HG03558 (cell line): ENCODE measurements around the gene METTL24.
"Not testable (repeated sequence)": the region's sequence is repeated elsewhere in the genome, so short reads cannot be mapped to it uniquely, and the experiment has no call there.

ENCODE experiments used
- ATAC-seq: cut with Tn5 transposase; IDR thresholded peaks from one replicate; pipeline ENCODE4 v1.9.1; 2021; ENCODE audit warnings: moderate number of reproducible peaks; ENCODE audit not compliant: unreplicated experiment; ENCODE audit errors: extremely low read depth

METTL24 gene

GRCh38 chr6:110319381-110319780 is 38.8 kb downstream of the METTL24 start:
- no peak for ATAC-seq

GRCh38 chr6:110318971-110319370 is 39.2 kb downstream of the METTL24 start:
- no peak for ATAC-seq

GRCh38 chr6:110317646-110318045 is 40.5 kb downstream of the METTL24 start:
- no peak for ATAC-seq

DNA sequence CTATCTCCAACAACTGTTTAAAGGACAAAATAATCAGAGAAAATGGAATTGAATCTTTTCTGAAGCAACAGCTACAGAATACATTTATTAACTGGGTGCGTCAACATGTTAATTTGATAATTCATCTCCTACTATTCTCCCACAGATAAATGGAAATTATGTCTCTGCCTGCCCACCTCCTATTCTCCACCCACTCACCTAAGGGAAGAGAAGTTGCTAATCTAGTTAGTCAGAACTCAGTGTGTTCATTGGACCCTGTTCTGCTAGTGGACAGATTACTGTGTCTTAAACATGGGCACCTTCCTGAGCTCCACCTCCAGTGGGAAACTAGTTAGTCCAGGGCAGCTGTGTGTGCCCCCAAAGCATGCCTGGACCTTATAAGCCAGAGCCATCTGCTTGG is 41.0 kb downstream of the METTL24 start:
- ATAC-seq, result no peak

- no peak for ATAC-seq
Measured at GRCh38 chr6:110315869-110316398, 42.2 kb downstream of the METTL24 start.

DNA sequence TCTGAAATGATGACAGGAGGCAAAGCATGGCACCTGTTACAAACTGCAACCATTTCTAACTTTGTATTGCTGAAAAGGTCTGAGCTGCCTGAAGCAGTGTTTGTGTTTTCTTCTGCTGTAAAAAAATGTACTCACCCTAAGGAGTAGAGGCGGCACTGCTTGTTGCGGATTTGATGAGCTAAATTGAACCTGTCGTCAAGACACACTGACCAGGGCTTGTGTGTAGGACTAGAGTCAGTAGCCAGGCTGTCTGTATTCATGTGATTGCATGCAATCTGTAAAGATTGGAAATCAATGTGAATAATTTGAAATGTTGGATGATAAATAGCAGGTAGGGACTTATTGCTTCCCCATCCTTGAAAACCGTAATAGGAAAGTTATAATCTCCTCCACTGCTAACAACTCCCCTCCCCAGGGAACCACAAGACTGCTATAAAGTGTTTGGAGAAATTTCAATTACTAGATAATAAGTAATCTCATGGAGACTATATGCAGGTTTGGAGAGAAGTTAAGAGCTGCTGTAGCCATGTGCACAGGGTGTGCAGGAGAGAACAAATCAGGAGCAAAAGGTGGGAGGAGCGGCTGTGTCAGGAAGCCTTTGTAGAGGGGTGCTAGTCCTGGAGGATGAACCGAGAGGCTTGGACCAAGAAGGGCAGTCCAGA is 42.8 kb downstream of the METTL24 start:
- no peak for ATAC-seq

DNA sequence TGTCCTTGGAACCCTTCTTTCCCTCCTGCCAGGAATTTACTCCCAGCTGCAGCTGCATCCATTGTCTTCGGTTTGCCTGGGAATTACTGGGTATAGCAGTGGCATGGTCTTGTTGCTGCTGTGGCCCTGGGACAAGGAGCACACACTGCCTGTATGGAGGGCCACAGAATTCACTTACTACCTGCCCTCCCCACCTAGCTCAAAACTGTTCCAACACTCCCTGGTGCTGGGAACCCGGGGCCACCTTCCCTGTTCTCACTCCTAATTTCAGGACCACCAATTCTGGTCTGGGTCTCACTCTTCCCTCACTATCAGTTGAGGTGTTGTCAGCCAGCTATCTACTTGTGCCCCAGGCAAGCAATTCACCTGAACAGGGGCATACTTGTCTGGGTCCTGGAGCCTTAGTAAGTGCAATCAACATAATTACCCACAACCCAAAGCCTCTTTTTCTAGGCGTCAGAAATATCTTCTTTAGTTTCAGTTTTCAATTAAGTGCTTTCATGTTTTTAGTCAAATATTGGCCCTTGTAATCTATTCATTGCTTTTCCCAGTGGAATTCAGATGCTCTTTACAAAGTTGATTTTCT is 47.2 kb downstream of the METTL24 start:
- ATAC-seq, result no peak

DNA sequence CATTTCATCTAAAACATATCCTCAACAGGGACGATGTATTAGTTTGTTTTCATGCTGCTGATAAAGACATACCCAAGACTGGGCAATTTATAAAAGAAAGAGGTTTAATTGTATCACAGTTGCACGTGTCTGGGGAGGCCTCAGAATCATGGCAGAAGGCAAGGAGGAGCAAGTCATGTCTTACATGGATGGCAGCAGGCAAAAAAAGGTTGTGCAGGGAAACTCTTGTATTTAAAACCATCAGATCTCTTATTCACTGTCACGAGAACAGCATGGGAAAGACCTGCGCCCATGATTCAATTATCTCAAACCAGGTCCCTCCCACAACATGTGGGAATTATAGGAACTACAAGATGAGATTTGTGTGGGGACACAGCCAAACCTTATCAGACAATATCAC is 48.7 kb downstream of the METTL24 start:
- ATAC-seq, result not testable (repeated sequence)

- no peak for ATAC-seq
Measured at GRCh38 chr6:110307368-110307767, 50.8 kb downstream of the METTL24 start.

DNA sequence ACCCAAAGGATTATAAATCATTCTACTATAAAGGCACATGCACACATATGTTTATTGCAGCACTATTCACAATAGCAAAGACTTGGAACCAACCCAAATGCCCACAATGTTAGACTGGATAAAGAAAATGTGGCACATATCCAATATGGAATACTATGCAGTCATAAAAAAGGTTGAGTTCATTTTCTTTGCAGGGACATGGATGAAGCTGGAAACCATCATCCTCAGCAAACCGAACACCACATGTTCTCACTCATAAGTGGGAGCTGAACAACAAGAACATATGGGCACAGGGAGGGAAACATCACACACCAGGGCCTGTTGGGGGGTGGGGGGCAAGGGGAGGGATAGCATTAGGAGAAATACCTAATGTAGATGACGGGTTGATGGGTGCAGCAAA is 52.3 kb downstream of the METTL24 start:
- not testable (repeated sequence) for ATAC-seq

- ATAC-seq, result not testable (repeated sequence)
Measured at GRCh38 chr6:110303692-110304091, 54.5 kb downstream of the METTL24 start.

- no peak for ATAC-seq
Measured at GRCh38 chr6:110298916-110299315, 59.2 kb downstream of the METTL24 start.

DNA sequence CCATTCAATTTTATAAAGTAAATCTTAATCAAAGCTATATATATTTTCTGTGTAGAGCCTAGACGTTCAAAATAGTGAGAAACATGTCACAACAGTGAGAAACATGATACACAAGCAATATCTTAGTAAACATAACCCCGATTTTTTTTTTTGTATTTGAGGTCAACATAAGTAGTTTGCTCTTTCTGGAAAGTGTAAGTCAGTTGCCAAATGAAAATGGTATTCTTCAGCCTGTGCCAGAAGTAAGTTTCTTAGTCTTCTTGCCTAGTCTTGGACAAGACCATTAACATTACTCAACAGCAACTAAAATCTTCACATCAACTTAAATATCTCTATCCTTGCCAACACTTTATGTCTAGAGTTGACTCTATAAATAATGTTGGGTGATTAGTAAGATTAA is 59.7 kb downstream of the METTL24 start:
- no peak for ATAC-seq

DNA sequence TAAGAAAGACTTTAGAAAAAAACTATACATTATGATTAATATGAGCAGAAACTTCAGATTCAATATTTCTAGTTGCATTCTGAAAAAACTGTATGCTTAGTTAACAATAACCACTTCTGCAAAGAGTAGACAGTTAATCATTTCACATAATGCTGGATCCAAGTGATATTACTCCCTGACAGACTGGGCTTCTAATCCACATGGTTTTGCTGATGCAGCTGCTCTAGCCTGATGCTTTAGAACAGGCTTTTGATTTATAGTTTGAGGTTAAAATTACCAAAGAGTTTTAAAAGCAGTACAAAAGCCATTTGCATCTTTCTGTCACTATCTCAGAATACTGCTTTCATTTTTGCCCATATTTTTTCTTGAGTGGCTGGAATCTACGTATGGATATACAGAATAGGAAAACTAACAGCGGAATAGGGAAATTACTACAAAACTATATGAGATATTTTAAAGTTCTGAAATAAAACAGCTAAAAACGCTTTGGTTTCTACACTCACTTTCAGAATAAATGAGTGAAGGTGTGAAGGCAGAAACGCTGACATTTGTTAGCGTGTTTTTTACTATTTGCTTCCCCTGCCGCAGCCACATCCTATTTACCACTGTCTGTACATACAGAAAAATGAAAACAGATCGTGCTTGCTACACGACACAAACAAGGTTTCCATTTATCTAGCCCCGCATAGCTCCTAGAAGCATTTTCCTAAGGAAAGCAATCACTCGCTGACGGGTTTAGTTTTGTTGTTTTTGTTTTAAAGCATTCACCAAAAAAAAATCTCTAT is 61.7 kb downstream of the METTL24 start:
- no peak for ATAC-seq

DNA sequence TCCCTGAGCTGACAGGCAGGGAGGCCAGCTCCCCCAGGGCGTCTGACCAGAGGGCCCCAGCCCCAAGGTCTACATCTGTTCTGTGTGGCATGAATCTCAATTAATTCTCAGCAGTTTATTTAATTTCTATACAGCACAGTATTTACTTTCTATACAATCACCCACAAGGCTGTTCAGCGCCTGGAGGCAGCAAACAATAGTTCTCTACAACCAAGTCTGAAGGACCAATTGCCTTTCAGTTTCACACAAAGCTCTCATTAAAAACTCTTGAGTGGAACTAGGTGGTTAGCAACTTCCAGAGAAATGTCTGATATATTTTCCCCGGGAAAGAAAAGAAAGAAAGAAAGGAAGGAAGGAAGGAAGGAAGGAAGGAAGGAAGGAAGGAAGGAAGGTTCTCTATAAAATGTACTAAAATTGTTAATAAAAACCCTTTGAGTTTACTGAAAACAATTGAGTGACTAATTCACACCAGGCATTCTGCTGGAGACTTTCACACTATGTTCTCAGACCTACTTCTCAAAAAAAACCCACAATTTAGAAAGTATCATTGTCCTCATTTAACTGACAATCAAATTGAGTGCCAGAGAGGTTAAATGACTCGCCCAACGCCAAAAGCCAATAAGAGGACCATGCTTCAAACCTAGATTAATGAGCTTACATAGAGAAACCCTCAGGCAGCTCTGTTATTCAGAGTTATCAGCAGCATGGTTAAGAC is 62.5 kb downstream of the METTL24 start:
- ATAC-seq, result no peak

DNA sequence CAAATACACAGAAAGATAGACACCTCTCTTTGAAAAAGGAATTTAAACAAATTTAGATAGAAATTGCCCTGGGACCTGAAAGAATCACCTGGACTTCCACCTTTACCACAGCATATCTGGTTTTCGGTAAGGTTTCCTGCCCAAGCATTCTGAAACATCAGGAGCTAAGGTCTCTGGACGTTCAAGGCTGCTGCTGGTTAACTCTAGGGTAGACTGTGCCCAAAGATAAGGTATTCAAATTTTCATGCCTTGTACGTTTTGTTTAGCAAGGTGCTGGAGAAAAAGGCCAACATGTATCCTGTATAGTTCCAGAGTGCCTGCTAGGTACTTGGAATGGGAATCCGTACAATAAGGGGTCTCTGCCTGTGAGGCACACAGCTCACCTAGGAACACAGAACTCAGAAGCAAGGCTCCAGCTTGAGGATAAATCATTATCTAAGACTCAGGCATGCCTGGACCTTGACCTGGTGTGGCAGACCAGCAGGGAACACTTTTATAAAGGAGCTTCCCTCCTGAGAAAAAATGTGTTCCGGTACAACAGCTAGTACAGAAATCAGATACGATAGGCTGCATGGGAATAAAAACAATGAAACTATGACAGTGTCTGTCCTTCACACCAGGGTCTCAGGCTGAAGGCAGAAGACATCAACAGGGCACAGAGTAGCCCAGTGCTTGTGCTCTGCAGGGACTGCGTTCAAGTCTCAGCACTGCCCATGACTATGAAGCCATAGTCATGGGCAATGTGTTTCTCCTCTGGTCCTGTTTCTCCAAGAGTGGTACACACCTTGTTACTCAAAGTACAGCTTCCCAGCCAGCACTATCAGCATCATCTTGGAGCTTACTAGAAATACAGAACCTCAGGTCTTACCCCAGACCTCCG is 70.4 kb downstream of the METTL24 start:
- ATAC-seq, result no peak

DNA sequence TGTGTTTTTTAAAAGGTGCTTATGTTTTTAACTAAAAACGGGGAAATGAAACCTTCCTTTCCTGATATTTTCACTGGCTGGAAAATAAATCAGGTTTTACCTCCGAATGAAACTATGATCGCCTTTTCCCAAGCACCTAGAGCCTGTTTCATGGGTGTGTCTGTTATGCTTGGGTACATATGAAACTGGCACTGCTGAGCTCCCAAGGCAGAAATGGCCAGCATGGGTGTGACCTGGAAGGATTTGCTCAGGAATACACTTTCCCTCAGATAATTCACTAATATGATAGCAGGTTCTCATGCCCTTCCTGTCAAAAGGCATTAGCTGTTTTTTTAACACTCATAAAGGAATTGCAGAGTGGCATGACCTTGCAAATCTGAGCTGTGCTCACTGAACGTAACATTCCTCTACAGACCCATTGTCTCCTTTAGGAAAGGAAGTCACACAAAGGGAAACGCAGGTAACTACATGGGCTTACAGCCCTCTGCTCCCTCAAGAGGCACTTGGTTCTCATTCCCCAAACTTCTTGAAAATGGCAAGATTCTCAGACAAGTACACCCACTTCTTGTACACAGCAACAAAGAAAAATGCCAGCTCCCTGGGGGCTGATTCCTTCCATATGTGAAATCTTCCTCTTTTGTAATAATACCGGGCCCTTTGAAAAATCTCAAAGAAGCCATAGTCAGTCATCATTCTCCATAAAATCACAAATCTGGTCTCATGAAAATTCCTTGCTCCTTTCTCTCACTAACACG is 72.7 kb downstream of the METTL24 start:
- no peak for ATAC-seq

DNA sequence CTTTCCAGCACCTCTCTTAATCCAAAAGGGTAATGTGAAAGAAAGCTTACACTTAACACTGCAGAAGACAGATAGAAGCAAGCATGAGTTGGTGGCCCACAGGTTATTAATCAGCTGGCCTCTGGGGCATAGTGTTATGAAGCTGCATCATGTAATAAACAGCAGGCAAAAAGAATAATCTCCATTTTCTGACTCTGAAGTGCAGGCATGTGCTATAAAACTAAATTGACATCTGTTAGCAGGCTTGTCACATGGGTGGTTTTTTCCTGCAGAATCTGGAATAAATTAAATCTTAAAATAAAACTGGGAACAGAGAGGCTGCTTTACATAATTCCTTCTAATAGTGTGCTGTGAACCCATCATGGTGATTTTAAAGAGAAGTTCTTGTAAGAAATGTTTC is 73.3 kb downstream of the METTL24 start:
- ATAC-seq, result no peak

DNA sequence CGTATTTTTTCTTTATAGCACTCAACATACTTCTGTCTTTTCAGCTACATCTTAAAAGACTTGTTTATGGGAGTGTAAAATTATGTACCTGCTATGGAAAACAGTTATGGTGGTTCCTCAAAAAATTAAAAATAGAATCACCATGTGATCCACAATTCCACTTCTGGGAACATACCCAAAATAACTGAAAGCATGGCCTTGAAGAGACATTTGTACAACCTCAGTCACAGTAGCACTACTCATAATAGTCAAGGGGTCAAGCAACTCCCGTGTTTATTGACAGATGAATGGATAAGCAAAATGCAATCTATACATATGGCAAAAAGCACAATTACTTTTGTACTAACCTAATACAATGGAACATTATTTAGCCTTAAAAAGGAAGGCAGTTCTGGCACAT is 74.5 kb downstream of the METTL24 start:
- no peak for ATAC-seq
